ACC112 (cell line): ENCODE data around the gene CCDC14.
"Not testable (repeated sequence)": the region's sequence is repeated elsewhere in the genome, so short reads cannot be mapped to it uniquely, and the experiment has no call there.

ENCODE experiments used
- H2AFZ ChIP-seq: fragments of 200-600 bp; sonication (generic); one replicate; pipeline ENCODE4 v1.6.0; 2017; ENCODE audit warnings: antibody characterized with exemption, low read length; ENCODE audit not compliant: unreplicated experiment
- H3K27ac ChIP-seq: fragments of 200-600 bp; sonication (generic); 2 replicates; pipeline ENCODE4 v1.5.1; 2014; ENCODE audit warnings: low read depth, mild to moderate bottlenecking, antibody characterized with exemption, low read length, moderate library complexity
- H3K27me3 ChIP-seq: fragments of 200-600 bp; sonication (generic); 2 replicates; pipeline ENCODE4 v1.6.1; 2014; ENCODE audit warnings: mild to moderate bottlenecking, antibody characterized with exemption, low read length, moderate library complexity, mixed read lengths; ENCODE audit not compliant: insufficient read depth
- H3K36me3 ChIP-seq: fragments of 200-600 bp; sonication (generic); 2 replicates; pipeline ENCODE4 v1.6.1; 2016; ENCODE audit warnings: mild to moderate bottlenecking, antibody characterized with exemption, low read length, moderate library complexity, mixed read lengths; ENCODE audit not compliant: insufficient read depth
- H3K4me1 ChIP-seq: fragments of 200-600 bp; sonication (generic); one replicate; pipeline ENCODE4 v1.6.1; 2016; ENCODE audit warnings: low read length, mixed read lengths; ENCODE audit not compliant: insufficient read depth, unreplicated experiment, control insufficient read depth
- H3K4me3 ChIP-seq: fragments of 200-600 bp; sonication (generic); 2 replicates; pipeline ENCODE4 v1.5.1; 2014; ENCODE audit warnings: mild to moderate bottlenecking, low read depth, low read length
- H3K79me2 ChIP-seq: fragments of 200-600 bp; sonication (generic); one replicate; pipeline ENCODE4 v1.6.0; 2016; ENCODE audit warnings: low read length; ENCODE audit not compliant: control insufficient read depth, unreplicated experiment, insufficient read depth

The CCDC14 gene

GRCh38 chr3:123907720-123908119, 53.3 kb downstream of the CCDC14 start:
- no peaks in the 10 kb centered on the region for H3K36me3 ChIP-seq
- H3K79me2 ChIP-seq, result no peaks in the 10 kb centered on the region
- H3K27me3 ChIP-seq, result no peaks in the 10 kb centered on the region
- no peak overlapping the region for H3K27ac ChIP-seq
- no peak overlapping the region for H3K4me3 ChIP-seq
- H3K4me1 ChIP-seq, result no peaks in the 10 kb centered on the region
- no peak overlapping the region for H2AFZ ChIP-seq

- Histone ChIP-seq H3K36me3 (no peaks in the 10 kb centered on the region), H3K4me3 (no peak overlapping the region), H3K4me1 (no peaks in the 10 kb centered on the region), H2AFZ (no peak overlapping the region), H3K27me3 (no peaks in the 10 kb centered on the region), H3K79me2 (no peaks in the 10 kb centered on the region), H3K27ac (no peak overlapping the region)
Observed at GRCh38 chr3:123899300-123899865, 61.6 kb downstream of the CCDC14 start.

- H2AFZ ChIP-seq, result no peak overlapping the region
- H3K27me3 ChIP-seq, result no peaks in the 10 kb centered on the region
- no peak overlapping the region for H3K27ac ChIP-seq
- no peaks in the 10 kb centered on the region for H3K4me1 ChIP-seq
- no peaks in the 10 kb centered on the region for H3K79me2 ChIP-seq
- no peaks in the 10 kb centered on the region for H3K36me3 ChIP-seq
- no peak overlapping the region for H3K4me3 ChIP-seq
Observed at GRCh38 chr3:123893012-123893411, 68.0 kb downstream of the CCDC14 start.

GRCh38 chr3:123892195-123892594, 68.8 kb downstream of the CCDC14 start:
- H3K27ac ChIP-seq, result no peak overlapping the region
- no peaks in the 10 kb centered on the region for H3K79me2 ChIP-seq
- H3K4me3 ChIP-seq, result no peak overlapping the region
- no peaks in the 10 kb centered on the region for H3K4me1 ChIP-seq
- H3K27me3 ChIP-seq, result peaks cover 4% of the 10 kb centered on the region; the same call in 1 of the 2 replicates
- H3K36me3 ChIP-seq, result no peaks in the 10 kb centered on the region
- H2AFZ ChIP-seq, result no peak overlapping the region

- H2AFZ ChIP-seq, H3K4me3 ChIP-seq, H3K36me3 ChIP-seq, H3K4me1 ChIP-seq, H3K79me2 ChIP-seq, H3K27ac ChIP-seq: not testable (repeated sequence)
- H3K27me3 ChIP-seq, result peaks cover 10% of the 10 kb centered on the region
Observed at GRCh38 chr3:123890991-123891390, 70.0 kb downstream of the CCDC14 start.

- not testable (repeated sequence) for H3K36me3 ChIP-seq, H2AFZ ChIP-seq, H3K27ac ChIP-seq, H3K79me2 ChIP-seq, H3K4me1 ChIP-seq, H3K4me3 ChIP-seq
- peaks cover 18% of the 10 kb centered on the region for H3K27me3 ChIP-seq
Observed at GRCh38 chr3:123890162-123890561, 70.9 kb downstream of the CCDC14 start.

GRCh38 chr3:123884993-123885392, 76.0 kb downstream of the CCDC14 start:
- Histone ChIP-seq H3K27ac (no peak overlapping the region), H2AFZ (no peak overlapping the region), H3K27me3 (peaks cover 19% of the 10 kb centered on the region), H3K36me3 (no peaks in the 10 kb centered on the region), H3K79me2 (no peaks in the 10 kb centered on the region), H3K4me1 (no peaks in the 10 kb centered on the region), H3K4me3 (peak overlapping the region; percentile 74)

- Histone ChIP-seq H3K36me3 (no peaks in the 10 kb centered on the region), H3K27ac (no peak within 1 kb of the TSS), H2AFZ (peak within 1 kb of the TSS; percentile 86), H3K4me3 (peak within 1 kb of the TSS; percentile 93), H3K79me2 (no peaks in the 10 kb centered on the region), H3K4me1 (no peaks in the 10 kb centered on the region), H3K27me3 (peaks cover 19% of the 10 kb centered on the region)
Observed at GRCh38 chr3:123884203-123884831, 76.7 kb downstream of the CCDC14 start, which contains the start of gene MYLK. Gene MYLK, minus strand, starts transcription at chr3:123884332. Its CDS starts 90,491 bp downstream, at chr3:123793841.

GRCh38 chr3:123883701-123884202, 77.3 kb downstream of the CCDC14 start:
- no peaks in the 10 kb centered on the region for H3K4me1 ChIP-seq
- H3K27me3 ChIP-seq, result peaks cover 19% of the 10 kb centered on the region
- no peaks in the 10 kb centered on the region for H3K36me3 ChIP-seq
- H3K27ac ChIP-seq, result no peak overlapping the region
- peak overlapping the region; percentile 93 for H3K4me3 ChIP-seq
- peak overlapping the region; percentile 86 for H2AFZ ChIP-seq
- H3K79me2 ChIP-seq, result no peaks in the 10 kb centered on the region

- Histone ChIP-seq H3K27ac (no peak overlapping the region), H3K36me3 (no peaks in the 10 kb centered on the region), H2AFZ (no peak overlapping the region), H3K79me2 (no peaks in the 10 kb centered on the region), H3K27me3 (peaks cover 19% of the 10 kb centered on the region), H3K4me1 (no peaks in the 10 kb centered on the region), H3K4me3 (peak overlapping the region; percentile 93)
Observed at GRCh38 chr3:123883111-123883510, 77.9 kb downstream of the CCDC14 start.

- Histone ChIP-seq H2AFZ (no peak overlapping the region), H3K4me1 (no peaks in the 10 kb centered on the region), H3K79me2 (no peaks in the 10 kb centered on the region), H3K4me3 (no peak overlapping the region), H3K27me3 (peaks cover 11% of the 10 kb centered on the region), H3K36me3 (no peaks in the 10 kb centered on the region), H3K27ac (no peak overlapping the region)
Observed at GRCh38 chr3:123881771-123882170, 79.3 kb downstream of the CCDC14 start.
